ENCODE data around the gene HP1BP3.

DNA sequence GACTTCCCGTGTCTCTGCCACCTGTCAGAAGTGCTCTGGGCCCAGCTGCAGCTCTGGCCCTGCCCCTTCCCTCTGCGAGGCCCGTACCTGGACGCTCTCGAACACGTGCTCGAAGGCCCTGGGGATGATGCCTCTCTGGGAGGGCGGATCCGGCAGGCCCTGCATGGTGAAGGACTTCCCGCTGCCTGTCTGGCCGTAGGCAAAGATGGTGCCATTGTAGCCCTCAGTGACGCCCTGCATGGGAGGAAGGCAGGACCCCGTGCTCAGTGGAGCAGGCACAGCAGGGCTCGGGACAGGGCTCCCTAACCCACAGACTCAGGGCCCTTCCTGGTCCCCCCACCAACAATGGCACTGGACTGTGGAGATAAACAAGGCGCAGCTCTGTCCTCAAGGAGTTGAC is 71.7 kb downstream of the HP1BP3 start:
- no peak for TF ChIP-seq CTCF (IDR thresholded peaks at IDR 0.05; ENCODE audit: insufficient read depth, low read length)
- no peak for TF ChIP-seq POLR2AphosphoS5 (IDR thresholded peaks at IDR 0.05; ENCODE audit: low read depth)
- TF ChIP-seq, protein P1, sequence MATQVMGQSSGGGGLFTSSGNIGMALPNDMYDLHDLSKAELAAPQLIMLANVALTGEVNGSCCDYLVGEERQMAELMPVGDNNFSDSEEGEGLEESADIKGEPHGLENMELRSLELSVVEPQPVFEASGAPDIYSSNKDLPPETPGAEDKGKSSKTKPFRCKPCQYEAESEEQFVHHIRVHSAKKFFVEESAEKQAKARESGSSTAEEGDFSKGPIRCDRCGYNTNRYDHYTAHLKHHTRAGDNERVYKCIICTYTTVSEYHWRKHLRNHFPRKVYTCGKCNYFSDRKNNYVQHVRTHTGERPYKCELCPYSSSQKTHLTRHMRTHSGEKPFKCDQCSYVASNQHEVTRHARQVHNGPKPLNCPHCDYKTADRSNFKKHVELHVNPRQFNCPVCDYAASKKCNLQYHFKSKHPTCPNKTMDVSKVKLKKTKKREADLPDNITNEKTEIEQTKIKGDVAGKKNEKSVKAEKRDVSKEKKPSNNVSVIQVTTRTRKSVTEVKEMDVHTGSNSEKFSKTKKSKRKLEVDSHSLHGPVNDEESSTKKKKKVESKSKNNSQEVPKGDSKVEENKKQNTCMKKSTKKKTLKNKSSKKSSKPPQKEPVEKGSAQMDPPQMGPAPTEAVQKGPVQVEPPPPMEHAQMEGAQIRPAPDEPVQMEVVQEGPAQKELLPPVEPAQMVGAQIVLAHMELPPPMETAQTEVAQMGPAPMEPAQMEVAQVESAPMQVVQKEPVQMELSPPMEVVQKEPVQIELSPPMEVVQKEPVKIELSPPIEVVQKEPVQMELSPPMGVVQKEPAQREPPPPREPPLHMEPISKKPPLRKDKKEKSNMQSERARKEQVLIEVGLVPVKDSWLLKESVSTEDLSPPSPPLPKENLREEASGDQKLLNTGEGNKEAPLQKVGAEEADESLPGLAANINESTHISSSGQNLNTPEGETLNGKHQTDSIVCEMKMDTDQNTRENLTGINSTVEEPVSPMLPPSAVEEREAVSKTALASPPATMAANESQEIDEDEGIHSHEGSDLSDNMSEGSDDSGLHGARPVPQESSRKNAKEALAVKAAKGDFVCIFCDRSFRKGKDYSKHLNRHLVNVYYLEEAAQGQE (IDR thresholded peaks at IDR 0.05; ENCODE audit: insufficient replicate concordance, low read depth) = no peak
- no peak for TF ChIP-seq SPI1 (IDR thresholded peaks at IDR 0.05; ENCODE audit: borderline replicate concordance, low read depth)
- TF ChIP-seq GABPA (IDR thresholded peaks at IDR 0.05; ENCODE audit: low read depth) = no peak

All from HL-60 (cell line).